Transverse colon (tissue), 4 donors: ENCODE results near the gene FGD5. TPM values are rescaled to one million over a fixed set of nuclear protein-coding genes. Genes with fewer than 3 reads are reported as not detected.
A peak's percentile ranks its signal among the peaks of the same experiment; 100 is the strongest.

ENCODE experiments used
- DNase-seq: peaks from one replicate; pipeline ENCODE4 v3.0.0-alpha.2; 2019
- H3K27ac ChIP-seq, 4 donors: fragments of 200-600 bp; sonication (generic); 2 replicates each; pipeline ENCODE4 v1.5.1; 2016 to 2018; ENCODE audit warnings: inconsistent platforms in 4 of 4
- H3K27me3 ChIP-seq: fragments of 200-600 bp; sonication (generic); 2 replicates; pipeline ENCODE4 v1.5.1; 2017; ENCODE audit warnings: inconsistent platforms
- H3K36me3 ChIP-seq, 4 donors: fragments of 200-600 bp; sonication (generic); 2 replicates each; pipeline ENCODE4 v1.5.1; 2017 to 2019; ENCODE audit warnings: inconsistent platforms in 4 of 4
- H3K4me1 ChIP-seq, 4 donors: fragments of 200-600 bp; sonication (generic); 2 replicates each; pipeline ENCODE4 v1.5.1; 2017 to 2020; ENCODE audit warnings: inconsistent platforms in 4 of 4
- H3K4me3 ChIP-seq, 4 donors: fragments of 200-600 bp; sonication (generic); 1 replicate in 1 of 4; 2 replicates in 3 of 4; pipeline versions ENCODE4 v1.5.1 to v1.6.1; 2017 to 2019; ENCODE audit warnings: inconsistent platforms in 4 of 4
- H3K9me3 ChIP-seq, 2 donors: fragments of 200-600 bp; sonication (generic); 2 replicates each; pipeline ENCODE4 v1.5.1; 2017 to 2019; ENCODE audit warnings: inconsistent platforms in 2 of 2
- CTCF ChIP-seq, 5 experiments: fragments of 200-600 bp in 3 of 5; fragments of 450-650 bp in 2 of 5; sonication (generic) in 3 of 5; IDR thresholded peaks; 1 replicate in 2 of 5; 2 replicates in 3 of 5; pipeline ENCODE4 v1.5.1; 2016 to 2017; ENCODE audit warnings: antibody characterized with exemption in 5 of 5, inconsistent platforms in 3 of 5, mild to moderate bottlenecking in 2 of 5, moderate library complexity in 1 of 5
- EP300 ChIP-seq: sonication (generic); formaldehyde crosslinking; IDR thresholded peaks from one replicate; pipeline ENCODE4 v1.6.1; 2017; ENCODE audit warnings: antibody characterized with exemption, low read depth
- POLR2A ChIP-seq: fragments of 450-650 bp; IDR thresholded peaks from one replicate; pipeline ENCODE4 v1.6.1; 2016; ENCODE audit warnings: antibody characterized with exemption, mild to moderate bottlenecking, moderate library complexity
- POLR2AphosphoS5 ChIP-seq, 3 donors: sonication (generic); formaldehyde crosslinking; IDR thresholded peaks; one replicate each; pipeline ENCODE4 v1.6.1; 2016; ENCODE audit warnings: antibody characterized with exemption in 3 of 3
- WGBS, 2 donors: methylation state at CpG; one replicate each; pipeline ENCODE4 v1.1.5; 2018; ENCODE audit warnings: low coverage in 1 of 2; 5-methylcytosine and 5-hydroxymethylcytosine counted together
- in situ Hi-C, 4 donors: fragments of 200-750 bp; cut with MboI; loops; one replicate each; pipeline versions ENCODE4 v1.15.0 to v1.15.1; 2017; ENCODE audit warnings: low sequenced_read_pairs in 3 of 4, low pct_ligation_motif_present in 1 of 4, low pct_unique_long_range_greater_than_20kb in 1 of 4
- intact Hi-C: fragments of 100-400 bp; cut with DNase I; formaldehyde crosslinking; loops from one replicate; pipeline ENCODE4 v1.15.1; 2023; ENCODE audit warnings: low total_unique reads
- total RNA-seq, 4 donors: library from RNA; depleted of rRNA; stranded (reverse); fragments of >200 nt; gene quantifications; one replicate each; pipeline ENCODE4 v1.1.0, GENCODE V29; 2016

FGD5 gene
- total RNA-seq, 4 donors from 2014 or later: 5.6 to 15.9 (median 10.2) TPM

- TF ChIP-seq POLR2A (no peak), EP300 (no peak), POLR2AphosphoS5 (IDR thresholded peaks at IDR 0.05) (no peak), CTCF (IDR thresholded peaks at IDR 0.05) (no peak)
- Histone ChIP-seq H3K27me3 (no peaks in the 10 kb centered on the region), H3K9me3 (no peaks in the 10 kb centered on the region), H3K4me1 (peaks cover 0 to 9% (median 6%) of the 10 kb centered on the region in 4 donors), H3K36me3 (no peaks in the 10 kb centered on the region), H3K4me3 (no peak overlapping the region), H3K27ac (no peak overlapping the region)
- intact Hi-C loops (no loop called here), in situ Hi-C loops (loop anchor here in 3 of 4 donors (10.0 kb wide), 2 partner anchors 135 to 255 kb away; partner anchors contain the start of gene C3orf20 (in 2 of the 3))
- DNase-seq: no peak
- 78 to 86% methylated on average over 1 to 2 of the region's 2 CpGs for WGBS, 2 donors
These were observed 110.7 kb downstream of the FGD5 start for GRCh38 chr3:14929310-14930074.

- Histone ChIP-seq H3K9me3 (no peaks in the 10 kb centered on the region), H3K27me3 (no peaks in the 10 kb centered on the region), H3K4me3 (no peak overlapping the region), H3K27ac (peak overlapping the region in 1 of 4 donors; percentile 27), H3K4me1 (peaks cover 10 to 29% (median 16%) of the 10 kb centered on the region in 4 donors), H3K36me3 (no peaks in the 10 kb centered on the region)
- in situ Hi-C loops: no loop called here
- WGBS, 2 donors: 50 to 60% methylated on average over 4 to 7 of the region's 7 CpGs
- no peak for TF ChIP-seq CTCF (IDR thresholded peaks at IDR 0.05)
- TF ChIP-seq POLR2AphosphoS5 (IDR thresholded peaks at IDR 0.05): no peak
- TF ChIP-seq EP300: no peak
- TF ChIP-seq POLR2A: no peak
- no peak for DNase-seq
- intact Hi-C loops: no loop called here
These were observed 115.2 kb downstream of the FGD5 start for GRCh38 chr3:14933820-14934425.

GRCh38 chr3:14935592-14936345 is 117.0 kb downstream of the FGD5 start:
- Histone ChIP-seq H3K27me3 (no peaks in the 10 kb centered on the region), H3K9me3 (no peaks in the 10 kb centered on the region), H3K27ac (peak overlapping the region; percentile 72 to 82 (median 78)), H3K36me3 (no peaks in the 10 kb centered on the region), H3K4me1 (peaks cover 10 to 29% (median 16%) of the 10 kb centered on the region in 4 donors), H3K4me3 (no peak overlapping the region)
- peak; percentile 26 for DNase-seq
- intact Hi-C loops: no loop called here
- in situ Hi-C loops: no loop called here
- TF ChIP-seq EP300 (no peak), POLR2AphosphoS5 (IDR thresholded peaks at IDR 0.05) (peak in 2 of 3 donors; percentile 3 to 20)
- WGBS, 2 donors: 51% methylated on average over 6 of the region's 6 CpGs; no CpG with 5 or more reads in 1 of the 2 donors

- intact Hi-C loops: no loop called here
These were observed 120.2 kb downstream of the FGD5 start for GRCh38 chr3:14938954-14939353.

More at GRCh38 chr3:14938954-14939353, 120.2 kb downstream of the FGD5 start:
- Histone ChIP-seq H3K27me3 (no peaks in the 10 kb centered on the region), H3K4me1 (peaks cover 10 to 38% (median 24%) of the 10 kb centered on the region in 4 donors), H3K9me3 (no peaks in the 10 kb centered on the region), H3K36me3 (peaks cover 0 to under 1% (median 0%) of the 10 kb centered on the region in 4 donors), H3K27ac (no peak overlapping the region), H3K4me3 (no peak overlapping the region)
- TF ChIP-seq EP300: no peak
- TF ChIP-seq POLR2A: no peak
- TF ChIP-seq POLR2AphosphoS5 (IDR thresholded peaks at IDR 0.05): no peak
- TF ChIP-seq CTCF (IDR thresholded peaks at IDR 0.05): no peak
- in situ Hi-C loops: no loop called here
- 86% methylated on average over 4 of the region's 4 CpGs; no CpG with 5 or more reads in 1 of the 2 donors for WGBS, 2 donors
- no peak for DNase-seq
